RPMI7951 (cell line): Measurements from ENCODE around the gene PTPN1. TPM values are rescaled to one million over a fixed set of nuclear protein-coding genes. Genes with fewer than 3 reads are reported as not detected.
A peak's percentile ranks its signal among the peaks of the same experiment; 100 is the strongest.
"Not testable (repeated sequence)": the region's sequence is repeated elsewhere in the genome, so short reads cannot be mapped to it uniquely, and the experiment has no call there.

Source experiments
- DNase-seq: peaks from one replicate; pipeline ENCODE4 v3.0.0-alpha.2; 2012; ENCODE audit warnings: low read depth
- total RNA-seq: library from RNA; depleted of rRNA; stranded (reverse); fragments of >200 nt; shearing (Covaris generic); gene quantifications from 2 replicates; pipeline ENCODE4 v1.2.3, GENCODE V29; 2014

PTPN1 gene
- total RNA-seq, 1 experiment from 2014 or later, result 42.2 TPM

DNA sequence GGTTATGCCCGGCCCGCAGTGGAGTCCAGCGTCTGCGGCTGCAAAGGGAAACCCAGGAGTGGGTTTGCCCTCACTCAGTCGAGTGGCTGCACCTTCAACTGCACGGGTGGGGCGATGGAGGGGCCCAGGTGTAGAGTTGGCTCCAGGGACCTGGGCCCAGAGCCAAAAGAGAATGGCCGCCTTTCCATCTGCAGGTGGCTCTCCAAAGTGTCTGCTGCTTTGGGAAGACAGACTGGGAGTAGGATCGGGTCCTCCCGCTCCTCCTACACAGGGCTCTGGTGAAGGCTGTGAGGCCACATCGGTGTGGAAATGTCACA lies 80.1 kb downstream of the PTPN1 start:
- DNase-seq, result no peak

DNA sequence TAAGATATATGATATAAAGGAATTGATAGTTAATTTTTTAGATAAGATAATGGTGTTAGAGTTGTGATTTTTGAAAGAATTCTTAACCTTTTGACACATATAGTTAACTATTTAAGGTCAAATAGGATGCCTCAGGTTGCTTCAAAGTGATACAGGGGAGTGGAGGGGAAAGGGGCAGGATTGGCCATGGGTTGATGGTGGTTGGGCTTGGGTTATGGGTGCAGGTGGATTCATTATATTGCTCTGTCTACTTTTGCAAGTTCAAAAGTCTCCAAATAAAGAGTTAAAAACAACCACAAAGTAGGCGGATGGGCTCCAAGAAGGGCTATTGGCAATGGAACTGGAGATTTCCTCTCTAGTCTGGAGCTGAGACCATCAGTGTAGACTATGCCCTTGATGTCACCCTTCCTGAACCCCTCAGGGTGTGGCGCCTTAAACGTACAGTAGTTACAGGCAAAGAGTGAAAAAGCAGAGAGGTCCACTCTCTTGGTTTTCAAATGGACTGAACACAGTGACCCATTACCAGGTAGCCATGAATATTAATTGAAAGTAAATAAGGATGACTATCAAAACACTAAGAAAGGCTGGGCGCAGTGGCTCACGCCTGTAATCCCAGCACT lies 81.2 kb downstream of the PTPN1 start:
- DNase-seq, result no peak

DNA sequence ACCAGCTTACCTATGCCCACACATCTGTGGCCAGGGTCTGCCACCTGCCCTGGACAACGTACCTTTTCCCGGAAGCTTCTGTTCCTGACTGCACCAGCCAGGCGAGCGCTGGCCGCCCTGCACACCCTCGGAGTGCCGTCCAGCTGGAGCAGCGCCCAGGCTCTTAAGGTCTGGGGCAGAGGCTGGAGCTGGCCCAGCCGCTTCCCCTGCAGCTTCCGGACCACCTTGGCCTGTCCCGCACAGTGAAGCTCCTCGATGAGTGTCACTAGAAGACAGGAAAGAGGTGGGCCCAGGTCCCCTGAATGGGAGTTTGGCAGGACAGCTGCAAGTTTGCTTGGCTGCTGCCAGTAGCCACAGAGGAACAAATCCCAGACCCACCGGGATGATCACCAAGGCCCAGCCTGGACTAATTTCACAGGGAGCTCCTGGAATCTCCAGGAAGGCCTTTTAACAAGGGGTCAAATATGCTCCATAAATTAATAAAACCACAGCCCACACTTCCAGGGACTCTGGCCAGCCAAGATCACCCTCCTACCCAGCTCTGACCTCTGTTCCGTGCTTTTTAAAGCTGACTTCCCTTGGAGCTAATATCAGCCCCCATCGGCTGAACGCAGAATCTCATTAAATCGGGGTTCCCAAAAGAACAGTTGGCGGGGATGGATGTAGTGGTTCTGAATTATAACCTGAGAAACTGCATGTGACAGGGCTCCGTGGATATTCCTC lies 82.3 kb downstream of the PTPN1 start:
- no peak for DNase-seq

DNA sequence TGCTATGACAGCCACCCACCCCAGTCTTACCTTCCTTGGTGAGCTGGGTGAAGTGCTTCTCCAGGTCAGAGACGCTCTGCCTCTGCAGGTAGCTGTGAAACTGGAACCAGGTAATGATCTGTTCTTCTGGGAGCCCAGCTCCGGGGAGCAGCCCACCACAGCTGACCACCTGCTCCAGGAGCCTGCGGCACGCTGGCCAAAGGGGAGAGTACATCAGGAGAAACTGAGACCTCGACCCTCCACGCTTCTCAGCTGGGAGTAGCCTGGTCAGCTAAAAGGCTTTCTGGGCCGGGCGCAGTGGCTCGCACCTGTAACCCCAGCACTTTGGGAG lies 82.8 kb downstream of the PTPN1 start:
- no peak for DNase-seq

DNA sequence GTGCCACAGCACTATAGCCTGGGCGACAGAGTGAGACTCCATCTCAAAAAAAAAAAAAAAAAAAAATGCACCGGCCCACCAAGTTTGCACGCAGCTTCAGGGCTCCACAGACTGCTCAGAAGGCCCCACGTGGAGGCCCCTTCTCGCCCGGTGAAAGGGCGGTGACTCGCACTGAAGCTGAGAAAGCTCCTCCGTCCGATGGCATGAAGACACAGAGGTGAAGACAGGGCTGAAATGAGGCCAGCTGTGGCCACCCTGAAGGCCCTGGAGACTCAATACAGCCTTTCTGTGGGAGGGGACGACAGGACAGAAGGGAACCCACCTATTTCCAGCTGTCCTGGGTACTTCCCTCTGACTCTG lies 84.0 kb downstream of the PTPN1 start:
- DNase-seq, result peak; percentile 40

DNA sequence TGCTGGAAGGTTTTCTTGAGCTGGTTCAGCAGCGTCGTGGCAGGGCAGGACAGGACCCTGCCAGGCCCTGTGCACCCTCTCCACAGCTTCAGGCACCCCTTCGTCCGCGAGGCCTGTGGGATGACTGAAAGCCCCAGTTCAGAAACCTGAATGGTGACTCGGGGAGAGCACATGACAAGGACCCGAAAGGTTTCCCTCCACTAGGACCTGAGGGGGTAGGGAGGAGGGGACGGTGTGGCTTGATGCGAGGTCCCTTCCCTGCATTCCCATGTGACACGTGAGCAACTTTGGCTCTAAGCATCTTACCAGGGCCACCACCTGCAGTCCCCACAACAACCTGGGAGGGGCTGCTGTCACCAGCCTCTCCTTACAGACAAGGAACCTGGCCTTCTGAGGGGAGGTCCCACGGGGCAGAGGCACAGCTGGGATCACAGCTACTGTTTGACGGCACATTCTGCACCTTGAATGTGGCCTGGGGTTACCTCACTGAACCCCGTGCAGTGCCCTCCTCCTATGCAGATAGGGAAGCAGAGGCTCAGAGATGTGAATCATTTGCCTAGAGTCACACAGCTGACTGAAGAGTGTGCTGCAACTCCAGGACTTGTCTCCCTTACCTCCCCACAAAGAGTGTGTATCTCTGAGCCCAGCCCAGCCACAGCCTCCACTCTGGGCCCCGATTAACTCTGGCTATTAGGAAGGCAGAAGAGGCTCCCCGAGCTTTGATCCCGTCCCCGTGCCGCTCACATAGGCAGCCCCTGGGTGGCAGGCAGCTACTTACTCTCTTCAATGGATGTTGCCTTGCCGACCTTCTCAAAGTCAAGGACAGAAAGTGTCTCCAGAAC lies 84.6 kb downstream of the PTPN1 start:
- no peak for DNase-seq

DNA sequence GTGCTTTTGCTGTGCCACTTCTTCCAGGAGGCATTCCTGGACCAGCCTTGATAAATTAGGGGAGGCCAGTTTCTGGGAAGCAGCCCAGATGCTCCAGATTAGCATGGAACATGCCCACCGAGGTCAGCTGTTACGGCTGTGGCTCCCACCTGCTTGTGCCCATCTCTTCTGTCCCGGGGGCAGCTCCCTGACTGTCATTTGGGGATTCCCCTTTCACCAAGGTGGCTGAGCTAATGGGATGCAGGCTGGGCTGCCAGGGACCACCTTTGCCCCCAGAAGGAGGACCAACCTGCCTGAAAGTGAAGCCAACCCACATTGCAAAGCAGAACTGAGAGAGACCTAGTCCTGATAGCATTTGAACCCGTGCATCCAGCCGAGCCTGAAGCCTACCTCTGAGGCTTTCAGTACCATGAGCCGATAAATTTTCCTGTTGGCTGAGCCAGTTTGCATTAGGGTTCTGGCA lies 85.3 kb downstream of the PTPN1 start:
- no peak for DNase-seq

DNA sequence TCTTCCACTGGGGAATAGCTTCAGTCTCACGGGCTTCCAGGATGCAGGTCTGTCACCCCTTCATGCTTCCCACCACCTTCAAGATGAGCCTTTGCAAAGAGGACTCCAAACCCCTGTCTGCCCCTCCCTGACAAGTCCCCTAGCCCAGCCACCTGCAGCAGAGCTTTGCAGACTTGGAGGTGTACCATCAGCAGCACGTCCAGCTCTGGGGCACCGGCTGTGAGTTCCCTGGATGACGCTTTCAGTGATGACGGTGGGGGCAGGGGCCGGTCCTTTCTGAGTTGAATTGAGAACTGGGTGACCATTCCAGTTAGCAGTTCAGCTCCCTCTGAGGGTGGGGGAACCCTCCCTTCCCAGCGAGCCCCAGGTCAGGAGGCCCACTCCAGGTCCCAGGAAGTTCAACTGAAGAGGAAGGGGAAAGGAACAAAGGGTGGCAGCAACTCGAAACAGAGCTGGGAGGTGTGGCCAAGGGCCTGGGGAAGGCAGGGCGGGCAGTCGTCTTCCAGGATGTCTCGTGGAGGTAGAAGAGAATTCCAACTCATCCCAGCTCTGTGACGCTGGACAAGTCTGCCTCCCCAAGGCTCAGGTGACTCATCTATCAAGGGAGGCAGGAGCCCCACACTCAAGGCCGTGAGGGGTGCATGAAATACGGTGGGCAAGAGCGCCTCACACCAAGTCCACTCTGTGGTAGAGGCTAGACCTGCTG lies 86.0 kb downstream of the PTPN1 start:
- peak; percentile 48 for DNase-seq

DNA sequence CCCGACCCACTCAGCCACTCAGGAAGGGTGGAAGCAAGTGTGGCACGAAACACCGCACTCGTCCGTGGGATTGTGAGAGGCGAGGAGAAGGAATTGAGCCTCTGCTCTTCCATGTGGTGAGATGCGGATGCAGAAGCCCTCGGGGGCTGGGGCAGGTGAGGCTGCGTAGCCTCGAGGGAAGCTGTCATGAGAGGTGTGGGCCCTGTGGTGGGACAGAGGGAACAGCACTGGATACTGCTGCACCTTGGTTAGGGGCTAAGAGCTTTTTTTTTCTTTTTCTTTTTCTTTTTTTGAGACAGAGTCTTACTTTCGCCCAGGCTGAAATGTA lies 86.5 kb downstream of the PTPN1 start:
- DNase-seq, result no peak

DNA sequence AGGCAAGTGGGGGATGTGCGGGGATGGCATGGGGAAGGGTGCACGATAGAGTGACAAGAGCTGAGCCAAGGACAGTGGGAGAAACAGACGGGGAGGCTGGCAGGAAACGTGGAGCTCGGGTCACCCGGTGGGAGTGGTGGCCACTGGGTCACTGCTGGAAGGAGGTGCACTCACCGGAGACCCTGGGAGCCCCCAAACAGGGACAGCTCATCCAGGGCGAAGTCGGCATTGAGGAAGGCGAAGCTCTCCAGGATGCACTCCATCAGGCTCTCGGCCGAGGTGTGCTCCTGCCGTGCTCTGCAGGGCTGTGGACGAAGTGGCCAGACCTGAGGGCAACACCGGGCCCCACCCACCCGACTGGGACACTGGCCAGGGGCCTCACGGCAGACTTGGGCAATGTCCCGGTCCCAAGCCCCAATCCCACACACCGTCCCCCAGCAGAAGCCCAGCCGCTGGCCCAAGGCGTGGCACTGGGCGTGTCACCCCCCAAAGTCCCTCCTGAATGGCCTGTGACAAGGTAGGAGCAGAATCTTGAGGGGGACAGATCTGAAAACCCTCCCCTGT lies 87.3 kb downstream of the PTPN1 start:
- DNase-seq, result no peak

DNA sequence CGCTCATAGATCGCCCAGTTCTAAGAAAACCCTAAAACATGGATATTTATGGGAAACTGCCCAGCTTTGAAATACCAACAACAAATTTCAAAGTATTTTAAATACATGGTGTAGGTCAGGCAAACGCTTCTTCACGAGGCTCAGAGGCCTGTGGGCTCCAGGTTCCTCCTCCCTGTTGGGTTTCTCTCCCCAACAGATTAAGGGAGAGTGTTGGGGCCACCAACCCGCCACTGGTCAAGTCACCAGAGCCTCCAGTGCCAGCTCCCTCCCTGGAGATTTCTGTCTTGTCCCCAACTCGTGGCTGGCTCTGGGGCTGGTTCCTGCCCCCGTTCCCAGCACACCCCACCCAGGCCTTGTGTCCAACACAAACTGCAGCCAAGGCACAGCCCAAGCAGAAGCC lies 87.9 kb downstream of the PTPN1 start:
- DNase-seq, result no peak

DNA sequence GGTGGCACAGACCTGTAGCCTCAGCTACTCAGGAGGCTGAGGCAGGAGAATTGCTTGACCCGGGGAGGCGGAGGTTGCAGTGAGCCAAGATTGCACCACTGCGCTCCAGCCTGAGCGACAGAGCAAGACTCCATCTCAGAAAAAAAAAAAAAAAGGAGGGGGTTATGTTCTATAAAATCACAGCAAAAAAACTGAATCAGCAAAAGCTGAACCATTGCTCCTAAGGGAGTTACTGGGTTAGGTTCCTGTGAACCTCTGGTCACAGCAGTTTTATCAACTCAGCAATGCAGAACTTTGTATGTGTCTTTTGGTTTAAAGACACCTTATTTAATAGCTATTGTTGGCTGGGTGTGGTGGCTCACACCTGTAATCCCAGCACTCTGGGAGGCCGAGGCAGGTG lies 88.6 kb downstream of the PTPN1 start:
- not testable (repeated sequence) for DNase-seq

DNA sequence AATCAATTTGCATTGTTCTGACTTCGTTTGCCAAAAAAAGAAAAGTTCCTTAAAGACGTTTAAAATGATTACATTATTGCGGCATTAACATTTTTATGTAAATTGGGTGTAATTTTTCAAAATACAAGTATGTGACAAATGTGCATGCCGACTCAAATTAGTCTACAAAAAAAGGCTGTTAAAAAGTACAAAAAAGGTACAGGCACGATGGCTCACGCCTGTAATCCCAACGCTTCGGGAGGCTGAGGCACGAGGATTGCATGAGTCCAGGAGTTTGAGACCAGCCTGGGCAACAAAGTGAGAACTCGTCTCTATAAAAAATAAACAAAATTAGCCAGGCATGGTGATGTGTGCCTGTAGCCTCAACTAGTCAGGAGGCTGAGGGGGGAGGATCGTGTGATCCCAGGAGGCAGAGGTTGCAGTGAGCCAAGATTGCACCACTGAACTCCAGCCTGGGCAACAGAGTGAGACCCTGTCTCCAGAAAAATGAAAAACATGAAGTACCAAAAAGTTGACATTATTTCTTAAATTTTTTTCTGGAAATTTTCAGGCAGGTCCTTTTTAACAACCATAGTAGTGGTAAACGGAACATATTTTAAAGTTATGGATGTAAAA lies 90.2 kb downstream of the PTPN1 start:
- no peak for DNase-seq

DNA sequence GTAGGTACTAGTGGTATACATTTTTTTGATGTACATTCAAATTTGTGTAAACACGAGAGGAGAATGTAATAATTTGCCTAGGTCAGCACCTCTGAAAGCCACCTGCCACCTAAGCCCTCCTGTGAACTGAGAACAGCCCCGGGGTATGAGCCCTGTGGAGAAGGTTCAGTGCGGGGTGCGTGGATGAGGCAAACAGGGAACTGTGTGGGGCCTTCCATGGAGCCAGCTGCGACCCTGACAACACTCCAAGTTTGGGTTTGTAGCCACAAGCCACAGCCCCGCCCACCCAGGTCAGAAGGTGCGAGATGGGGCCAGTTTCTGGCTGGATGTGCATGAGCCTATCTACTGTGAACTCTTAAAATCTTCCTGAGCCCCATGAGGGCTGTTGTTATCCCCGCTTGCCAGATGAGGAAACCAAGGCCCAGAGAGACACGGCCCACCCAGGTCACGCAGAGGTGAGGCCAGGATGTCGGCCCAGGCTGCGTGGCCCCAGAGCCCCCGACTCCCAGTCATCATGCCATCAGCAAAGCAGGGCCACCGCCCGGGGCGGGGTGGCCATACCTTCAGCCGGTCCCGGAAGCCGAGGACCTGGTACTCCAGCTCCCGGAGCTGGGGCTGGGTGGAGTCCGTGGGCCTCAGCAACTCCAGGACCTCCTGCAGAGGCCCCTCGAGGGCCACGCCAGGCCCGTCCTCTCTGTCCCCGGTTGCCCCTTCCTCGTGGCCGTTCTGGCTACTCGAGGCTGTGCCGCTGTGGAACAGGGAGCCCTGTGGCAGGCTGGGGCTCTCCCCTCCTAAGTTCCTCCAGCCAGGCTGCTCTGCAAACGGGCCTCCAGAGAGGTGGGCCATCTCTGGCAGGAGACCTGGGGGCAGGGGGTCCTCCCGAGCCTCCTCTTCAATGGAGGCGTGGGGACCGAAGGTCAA lies 91.6 kb downstream of the PTPN1 start:
- DNase-seq, result peak; percentile 28

DNA sequence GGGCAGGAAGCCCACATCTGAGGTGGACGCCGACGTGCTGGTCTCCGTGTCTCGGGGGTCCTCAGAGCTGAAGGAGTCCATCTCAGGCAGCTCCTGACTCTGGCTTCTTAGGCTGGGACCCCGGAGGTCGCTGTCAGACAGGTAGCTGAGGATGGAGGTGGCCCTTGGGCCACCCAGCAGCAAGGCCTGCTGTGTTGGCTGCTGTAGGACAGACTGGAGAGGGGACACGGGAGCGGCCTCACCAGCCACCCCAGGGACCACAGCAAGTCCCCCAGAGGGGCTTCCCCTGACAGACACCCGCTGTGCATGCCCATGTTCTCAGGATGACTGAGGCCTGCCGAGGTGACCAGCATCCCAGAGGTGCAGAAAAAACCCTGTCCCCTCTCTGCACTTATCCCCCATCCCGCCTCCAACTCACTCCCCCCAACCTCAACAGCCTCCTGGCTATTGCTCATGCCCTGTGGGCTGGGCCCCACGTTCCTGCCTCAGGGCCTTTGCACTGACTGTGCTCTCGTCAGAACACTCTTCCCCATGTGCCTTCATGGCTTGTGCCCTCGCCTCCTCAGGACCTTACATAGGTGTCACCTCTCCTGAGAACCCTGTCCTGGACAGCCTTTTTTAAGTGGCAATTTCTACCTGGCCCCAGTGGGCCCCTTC lies 92.4 kb downstream of the PTPN1 start:
- no peak for DNase-seq

DNA sequence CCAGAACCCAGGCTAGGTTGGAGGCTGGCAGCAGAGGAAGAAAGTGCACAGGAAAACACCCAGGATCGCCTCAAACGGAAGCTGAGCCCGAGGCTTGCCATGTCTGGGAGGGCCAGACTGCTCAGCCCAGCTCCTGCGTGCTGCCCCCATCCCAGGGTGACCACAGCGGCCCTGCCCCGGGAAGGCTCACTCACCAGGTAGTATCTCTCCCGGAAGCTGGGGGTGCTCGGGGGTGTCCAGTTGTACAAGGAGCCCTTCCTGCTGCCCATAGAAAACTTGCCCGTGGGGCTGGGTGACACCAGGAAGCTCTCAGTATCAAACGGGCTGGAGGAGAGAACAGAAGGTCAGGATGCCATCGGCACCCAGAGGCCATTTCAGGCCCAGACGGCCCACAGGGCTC lies 94.3 kb downstream of the PTPN1 start:
- DNase-seq, result no peak

DNA sequence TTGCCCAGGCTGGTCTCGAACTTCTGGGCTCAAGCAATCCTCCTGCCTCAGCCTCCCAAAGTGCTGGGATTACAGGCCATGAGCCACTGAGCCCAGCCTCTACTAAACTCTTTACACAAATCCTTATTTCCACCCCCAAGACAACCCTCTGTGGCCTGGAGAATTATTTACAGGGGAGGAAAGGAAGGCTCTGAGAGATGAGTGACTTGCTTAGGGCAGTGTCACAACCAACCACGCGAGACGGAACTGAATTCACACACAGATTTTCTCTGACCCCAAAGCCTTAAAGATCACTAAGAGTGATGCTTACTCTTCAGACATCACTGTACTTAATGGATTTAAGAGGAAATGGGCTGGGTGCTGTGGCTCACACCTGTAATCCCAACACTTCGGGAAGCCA lies 95.0 kb downstream of the PTPN1 start:
- no peak for DNase-seq

DNA sequence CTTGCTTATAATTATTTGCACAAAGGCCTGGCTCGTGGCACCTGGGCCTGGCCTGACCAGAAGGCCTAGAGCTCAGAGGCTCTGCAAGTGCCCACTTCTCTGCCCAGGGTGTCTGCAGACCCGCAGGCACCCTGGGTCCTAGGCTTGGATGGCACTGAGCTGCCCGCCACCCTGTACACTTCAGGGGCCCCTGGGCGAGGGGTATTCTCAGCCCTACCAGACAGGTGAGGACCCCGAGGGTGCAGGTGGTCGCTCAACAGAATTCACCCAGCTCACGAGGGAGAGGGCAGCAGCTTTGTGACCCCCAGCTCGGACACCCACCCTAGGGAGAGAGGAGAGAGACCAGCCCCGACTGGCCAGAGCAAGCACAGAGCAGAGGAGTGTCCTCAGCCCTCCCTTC lies 97.3 kb downstream of the PTPN1 start:
- no peak for DNase-seq

DNA sequence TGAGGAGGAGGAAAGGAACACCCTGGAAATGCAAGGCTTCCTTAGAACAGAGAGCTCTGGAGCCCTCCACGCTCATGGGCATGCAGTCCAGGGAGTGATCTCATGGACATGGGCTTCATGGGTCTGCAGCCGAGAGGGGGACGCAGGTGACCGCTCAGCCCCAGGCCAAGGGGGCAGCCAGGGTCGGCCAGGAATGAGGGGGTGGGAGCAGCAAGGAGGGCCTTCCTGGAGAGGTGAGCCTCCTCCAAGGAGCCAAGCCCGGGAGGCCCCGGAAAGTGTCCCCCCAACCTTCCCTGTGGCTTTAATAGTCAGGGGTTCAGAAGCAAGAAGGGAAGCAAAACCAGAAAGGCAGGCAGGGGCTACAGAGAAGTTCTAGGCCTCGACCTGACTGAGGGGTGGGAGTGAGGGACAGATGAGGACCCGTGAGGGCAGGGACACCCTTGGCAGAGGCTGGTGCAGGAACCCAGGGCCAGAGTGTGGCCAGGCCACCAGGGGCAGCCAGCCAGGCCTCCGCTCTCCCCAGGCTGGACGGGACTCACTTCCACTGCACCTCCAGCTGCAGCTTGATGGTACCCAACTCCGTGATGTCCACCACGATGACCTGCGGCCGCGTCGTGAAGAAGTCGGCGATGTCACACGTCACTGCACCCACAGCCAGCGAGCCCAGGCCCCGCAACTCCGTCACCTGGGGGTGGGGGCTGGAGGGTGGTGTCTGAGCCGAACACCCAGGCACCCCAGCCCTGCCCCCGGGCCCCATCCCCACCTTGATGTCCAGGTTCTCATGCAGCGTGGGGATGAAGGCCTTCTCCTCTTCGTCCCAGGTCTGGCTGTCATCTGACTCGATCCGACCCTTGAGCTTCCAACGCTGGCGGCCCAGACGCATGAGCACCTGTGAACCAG lies 97.9 kb downstream of the PTPN1 start:
- no peak for DNase-seq
